ENCODE measurements around the gene HOXC6.

The HOXC6 gene

DNA sequence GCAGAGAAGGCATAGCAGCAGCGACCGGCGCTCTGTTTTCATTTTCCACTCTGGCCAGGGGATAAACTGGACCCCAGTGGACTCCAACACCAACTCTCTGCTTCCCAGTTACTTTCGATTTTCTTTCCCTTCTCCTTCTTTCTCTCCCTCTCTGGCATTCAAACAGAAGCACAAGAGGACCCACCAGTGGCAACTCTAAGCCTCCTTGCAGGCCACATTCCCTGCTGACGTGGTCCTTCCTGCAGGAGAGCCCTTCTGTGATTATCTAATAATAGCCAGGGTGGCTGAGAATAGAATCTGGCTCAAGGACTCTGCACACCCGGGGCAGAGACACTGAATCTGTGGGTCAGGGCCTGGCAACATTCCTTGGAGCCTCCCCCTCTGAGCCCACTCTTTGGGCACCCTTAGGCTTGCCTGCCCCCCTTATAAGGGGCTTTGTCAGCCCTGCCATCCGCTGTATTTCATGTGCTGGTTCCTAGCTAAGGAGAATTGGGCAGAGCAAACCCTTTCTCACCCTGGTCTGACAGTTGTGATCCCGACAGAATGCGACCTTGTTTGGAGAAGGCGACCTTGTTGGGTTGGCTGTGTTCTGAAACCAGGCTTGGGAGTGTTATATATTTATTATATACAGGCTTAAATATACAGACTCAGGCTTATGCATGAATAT, 8.2 kb upstream of the HOXC6 start:
- H3K9ac ChIP-seq: no peak overlapping the region
- no peak overlapping the region for H3K4me2 ChIP-seq
- no peak for TF ChIP-seq Cebpa-rat (IDR thresholded peaks at IDR 0.05)
- no peak overlapping the region for H3K27ac ChIP-seq
- H3K4me1 ChIP-seq: no peaks in the 10 kb centered on the region
- H3K27me3 ChIP-seq: peaks cover 100% of the 10 kb centered on the region
- no peaks in the 10 kb centered on the region for H3K36me3 ChIP-seq
- no peaks in the 10 kb centered on the region for H3K9me3 ChIP-seq
- peaks cover 94% of the 10 kb centered on the region for H4K20me1 ChIP-seq
- no peak overlapping the region for H3K4me3 ChIP-seq

DNA sequence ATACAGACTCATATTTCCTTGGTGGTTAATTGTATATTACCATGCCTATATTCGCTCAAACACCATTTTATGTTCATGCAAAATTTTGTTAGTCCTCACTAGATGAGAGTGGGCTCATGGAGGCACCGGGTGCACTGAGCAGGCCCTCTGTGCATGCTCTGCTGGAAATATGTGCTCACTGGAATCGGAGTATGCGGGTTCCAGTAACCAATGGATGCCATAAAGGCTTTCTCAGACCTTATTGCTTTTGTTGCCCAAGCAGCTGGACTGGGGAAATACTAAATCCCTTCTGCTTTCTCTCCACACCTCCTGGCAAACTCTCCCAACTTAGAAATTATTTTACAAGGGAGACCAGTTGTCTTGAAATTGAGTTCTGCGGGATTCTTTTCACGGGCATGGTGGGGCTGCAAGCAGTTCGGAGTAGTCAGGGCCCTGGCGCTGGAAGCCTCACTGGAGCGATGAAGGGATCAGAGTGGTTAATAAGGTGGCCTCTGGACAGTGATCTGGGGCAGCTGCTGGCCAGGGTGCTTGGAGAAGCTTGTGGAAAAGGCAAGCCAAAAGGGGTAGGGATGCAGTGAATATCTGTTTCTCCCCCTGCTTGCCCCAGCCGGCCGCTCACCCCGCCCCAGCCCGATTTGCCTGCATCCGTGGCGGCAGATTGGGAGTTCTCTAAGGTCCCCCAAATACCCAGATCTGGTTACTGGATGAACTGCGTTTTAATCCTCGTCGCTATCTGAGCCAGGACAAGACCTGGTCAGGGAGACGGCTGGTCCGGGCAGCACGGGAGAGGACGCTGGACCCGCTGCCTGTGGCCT, 7.4 kb upstream of the HOXC6 start:
- Histone ChIP-seq H3K36me3 (no peaks in the 10 kb centered on the region), H3K4me2 (no peak overlapping the region), H3K27ac (no peak overlapping the region), H3K4me1 (no peaks in the 10 kb centered on the region), H3K27me3 (peaks cover 100% of the 10 kb centered on the region), H3K9ac (no peak overlapping the region), H4K20me1 (peaks cover 94% of the 10 kb centered on the region), H3K4me3 (no peak overlapping the region), H3K9me3 (no peaks in the 10 kb centered on the region)
- TF ChIP-seq Cebpa-rat (IDR thresholded peaks at IDR 0.05): no peak

DNA sequence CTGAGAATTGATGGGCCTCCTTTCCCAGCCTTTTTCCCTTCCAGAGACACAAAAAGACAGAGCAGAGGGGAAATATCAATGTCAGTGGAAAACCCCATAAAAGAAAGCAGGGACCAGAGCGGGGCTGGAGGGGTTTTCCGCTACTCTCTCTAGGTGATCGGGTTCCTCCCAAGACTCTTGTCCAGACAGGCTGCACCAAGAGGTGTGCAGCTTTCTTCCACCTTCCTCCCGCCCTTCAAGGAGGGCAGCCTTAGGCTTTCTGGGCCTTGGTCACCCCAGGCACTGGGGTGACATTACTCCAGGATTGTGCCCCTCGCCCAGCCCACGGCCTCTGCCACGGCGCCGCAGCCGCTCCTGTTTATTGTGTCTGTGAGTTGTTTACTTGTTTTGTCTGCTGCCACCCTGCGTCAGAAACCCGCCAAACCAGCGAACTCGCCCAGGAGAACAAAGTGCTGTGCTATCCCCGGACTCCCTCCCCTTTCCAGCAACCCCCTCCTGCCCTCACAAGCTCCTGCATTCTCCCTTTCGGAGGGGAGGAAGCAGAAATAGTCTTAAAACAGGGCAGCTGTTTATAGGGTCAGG, 6.7 kb upstream of the HOXC6 start:
- Histone ChIP-seq H3K4me2 (no peak overlapping the region), H3K9ac (no peak overlapping the region), H3K4me1 (no peaks in the 10 kb centered on the region), H3K4me3 (no peak overlapping the region), H3K36me3 (no peaks in the 10 kb centered on the region), H4K20me1 (peaks cover 96% of the 10 kb centered on the region), H3K9me3 (no peaks in the 10 kb centered on the region), H3K27ac (no peak overlapping the region), H3K27me3 (peaks cover 100% of the 10 kb centered on the region)
- no peak for TF ChIP-seq Cebpa-rat (IDR thresholded peaks at IDR 0.05)

DNA sequence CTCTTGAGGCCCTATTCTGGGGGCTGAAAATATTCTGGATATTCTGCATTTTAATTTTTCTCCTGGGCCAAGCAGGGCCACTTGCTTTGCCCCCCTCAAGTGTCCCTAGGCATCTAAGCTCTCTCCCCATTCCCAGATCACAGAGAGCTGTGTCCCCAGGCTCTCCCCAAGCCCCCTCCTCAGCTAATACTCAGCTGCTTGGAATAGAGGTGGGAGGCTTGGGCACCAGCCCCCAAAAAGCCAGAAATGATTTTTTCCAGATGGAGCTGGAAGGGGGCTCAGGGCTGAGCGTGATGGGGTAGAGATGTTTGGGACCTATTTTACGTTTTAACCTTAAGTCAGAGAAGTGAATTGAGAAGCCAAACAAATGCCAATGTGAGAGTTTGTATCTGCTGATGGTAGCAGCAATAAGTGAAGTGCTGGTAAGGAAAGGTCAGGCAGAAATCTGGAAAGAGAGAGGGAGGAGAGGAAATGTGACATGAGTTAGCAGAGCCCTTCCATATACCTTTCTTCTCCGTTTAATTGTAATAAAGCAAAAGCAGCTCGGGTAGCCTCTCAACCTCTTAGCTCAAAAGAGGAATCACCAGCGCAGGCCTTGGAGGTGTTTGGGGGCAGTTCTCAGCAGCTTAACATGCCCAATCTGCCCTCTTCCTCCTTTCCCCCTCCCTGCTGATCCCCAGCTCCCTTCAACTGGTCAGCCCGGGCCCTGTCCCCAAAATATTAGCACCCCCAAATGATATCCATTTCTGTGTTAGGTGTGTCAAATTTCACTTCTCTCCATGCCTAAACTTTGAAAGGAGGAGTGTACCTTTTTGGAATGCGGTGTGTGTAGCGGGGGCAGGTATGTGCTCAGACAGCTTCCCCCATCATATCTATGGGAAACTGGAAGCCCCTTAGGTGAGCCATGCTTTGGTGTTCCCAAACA, 5.0 kb upstream of the HOXC6 start:
- Histone ChIP-seq H4K20me1 (peaks cover 95% of the 10 kb centered on the region), H3K27me3 (peaks cover 100% of the 10 kb centered on the region), H3K4me2 (no peak overlapping the region), H3K27ac (no peak overlapping the region), H3K4me3 (no peak overlapping the region), H3K9me3 (no peaks in the 10 kb centered on the region), H3K36me3 (no peaks in the 10 kb centered on the region), H3K4me1 (no peaks in the 10 kb centered on the region), H3K9ac (no peak overlapping the region)
- no peak for TF ChIP-seq Cebpa-rat (IDR thresholded peaks at IDR 0.05)

DNA sequence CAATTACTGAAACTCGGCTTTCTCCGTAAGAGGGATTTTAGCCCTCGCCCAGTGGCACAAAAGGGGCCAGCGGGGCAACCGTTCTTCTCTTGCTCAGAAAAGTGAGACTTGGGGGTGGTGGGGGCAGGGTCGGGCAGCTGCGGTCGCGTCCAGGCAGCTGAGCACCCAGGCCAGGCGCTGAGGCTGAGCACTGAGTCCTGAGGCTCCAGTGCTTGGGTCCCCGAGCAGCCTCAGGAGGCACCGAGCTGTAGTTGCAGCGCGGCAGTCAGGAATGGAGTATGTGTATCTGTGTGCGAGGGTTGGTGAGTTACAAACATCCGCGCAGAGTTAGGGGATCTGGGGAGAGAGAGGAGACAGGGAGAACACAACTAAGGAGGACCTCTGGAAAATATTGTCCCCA, 4.1 kb upstream of the HOXC6 start:
- no peak overlapping the region for H3K4me3 ChIP-seq
- no peaks in the 10 kb centered on the region for H3K4me1 ChIP-seq
- H4K20me1 ChIP-seq: peaks cover 98% of the 10 kb centered on the region
- H3K27ac ChIP-seq: no peak overlapping the region
- no peaks in the 10 kb centered on the region for H3K36me3 ChIP-seq
- no peak for TF ChIP-seq Cebpa-rat (IDR thresholded peaks at IDR 0.05)
- no peak overlapping the region for H3K9ac ChIP-seq
- no peak overlapping the region for H3K4me2 ChIP-seq
- peaks cover 100% of the 10 kb centered on the region for H3K27me3 ChIP-seq
- no peaks in the 10 kb centered on the region for H3K9me3 ChIP-seq

DNA sequence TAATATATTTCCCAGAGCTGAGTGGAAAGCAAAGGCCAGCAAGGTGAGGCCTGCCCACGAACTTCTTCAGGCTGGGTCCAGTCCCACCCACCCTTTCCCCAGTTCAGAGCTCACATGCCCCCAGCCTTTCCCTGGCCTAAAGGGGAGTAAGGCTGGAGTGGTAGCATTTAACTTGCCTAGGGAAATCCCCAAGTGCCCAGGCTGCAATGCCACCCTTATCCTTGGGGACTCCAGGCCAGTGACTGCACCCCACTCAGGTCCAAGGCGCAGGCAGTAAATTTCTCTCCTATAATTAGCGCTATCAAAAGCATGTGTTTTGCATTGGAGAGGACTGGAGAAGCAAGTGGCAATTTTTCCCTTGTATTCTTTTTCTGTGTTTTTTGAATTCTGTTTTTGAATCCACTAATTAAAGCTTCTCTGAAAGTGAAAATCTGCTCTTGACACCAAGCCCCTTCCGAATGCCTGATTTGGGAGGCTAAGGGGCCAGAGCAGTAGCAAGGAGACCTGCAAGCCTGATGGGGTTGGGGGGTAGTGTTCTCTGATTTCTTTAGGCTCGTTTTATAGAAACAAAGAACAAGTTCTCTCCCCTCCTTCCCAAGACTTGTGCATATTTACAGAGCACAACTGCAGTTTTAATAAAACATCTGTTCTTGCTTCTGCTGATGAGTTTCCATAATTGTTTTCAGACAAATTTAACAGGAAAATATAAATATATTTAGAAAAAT, 3.5 kb upstream of the HOXC6 start:
- Histone ChIP-seq H3K27ac (no peak overlapping the region), H3K4me1 (no peaks in the 10 kb centered on the region), H3K36me3 (no peaks in the 10 kb centered on the region), H3K27me3 (peaks cover 100% of the 10 kb centered on the region), H3K4me2 (no peak overlapping the region), H3K9ac (no peak overlapping the region), H4K20me1 (peaks cover 97% of the 10 kb centered on the region), H3K4me3 (no peak overlapping the region), H3K9me3 (no peaks in the 10 kb centered on the region)
- TF ChIP-seq Cebpa-rat (IDR thresholded peaks at IDR 0.05): no peak

DNA sequence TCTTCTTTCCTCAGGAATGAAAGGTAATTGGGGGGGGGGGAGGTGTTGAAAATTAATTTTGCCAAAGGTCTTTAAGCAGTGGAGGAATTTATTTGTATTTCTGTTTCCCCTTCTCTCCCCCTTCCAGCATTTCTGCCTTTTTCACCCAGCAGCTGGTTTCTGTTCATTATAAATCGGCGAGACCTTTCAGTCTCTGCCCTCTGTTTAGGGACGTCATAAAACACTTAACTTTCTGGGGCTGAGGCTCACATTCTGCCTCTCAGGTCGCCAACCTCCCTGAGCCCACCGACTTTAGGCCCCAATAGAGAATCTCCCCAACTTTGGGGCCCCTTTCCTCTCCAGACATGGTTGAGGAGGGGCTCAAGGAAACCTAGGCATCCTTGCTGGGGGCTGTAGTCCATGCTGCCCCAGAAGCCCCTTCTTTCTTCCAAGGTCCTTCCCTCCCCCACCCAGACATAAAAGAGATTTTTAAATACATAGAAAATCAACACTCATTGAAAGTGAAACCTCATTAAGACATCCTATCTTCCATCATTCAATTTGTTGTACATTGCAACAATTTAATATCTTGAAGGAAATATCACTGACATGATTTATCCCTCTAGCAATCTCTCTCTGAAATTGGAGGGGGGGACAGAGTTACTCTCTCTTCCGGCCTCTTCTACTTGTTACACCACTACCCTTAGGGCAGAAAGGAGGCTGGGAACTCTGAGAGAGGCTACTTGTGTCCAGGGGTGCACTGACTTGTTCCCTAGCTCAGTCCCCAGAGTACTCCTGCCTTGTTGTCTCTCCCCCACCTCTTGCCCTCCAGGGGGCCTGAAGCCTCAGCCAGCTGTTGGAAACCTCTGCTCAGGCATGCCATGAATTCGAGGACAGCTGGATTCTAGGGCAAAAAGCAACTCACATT, 2.5 kb upstream of the HOXC6 start:
- Histone ChIP-seq H3K36me3 (no peaks in the 10 kb centered on the region), H3K9me3 (no peaks in the 10 kb centered on the region; the same call in 1 of the 2 replicates), H3K27ac (no peak overlapping the region), H3K4me1 (no peaks in the 10 kb centered on the region), H4K20me1 (peaks cover 97% of the 10 kb centered on the region), H3K27me3 (peaks cover 100% of the 10 kb centered on the region), H3K4me3 (no peak overlapping the region), H3K9ac (no peak overlapping the region), H3K4me2 (no peak overlapping the region)
- TF ChIP-seq Cebpa-rat (IDR thresholded peaks at IDR 0.05): no peak

DNA sequence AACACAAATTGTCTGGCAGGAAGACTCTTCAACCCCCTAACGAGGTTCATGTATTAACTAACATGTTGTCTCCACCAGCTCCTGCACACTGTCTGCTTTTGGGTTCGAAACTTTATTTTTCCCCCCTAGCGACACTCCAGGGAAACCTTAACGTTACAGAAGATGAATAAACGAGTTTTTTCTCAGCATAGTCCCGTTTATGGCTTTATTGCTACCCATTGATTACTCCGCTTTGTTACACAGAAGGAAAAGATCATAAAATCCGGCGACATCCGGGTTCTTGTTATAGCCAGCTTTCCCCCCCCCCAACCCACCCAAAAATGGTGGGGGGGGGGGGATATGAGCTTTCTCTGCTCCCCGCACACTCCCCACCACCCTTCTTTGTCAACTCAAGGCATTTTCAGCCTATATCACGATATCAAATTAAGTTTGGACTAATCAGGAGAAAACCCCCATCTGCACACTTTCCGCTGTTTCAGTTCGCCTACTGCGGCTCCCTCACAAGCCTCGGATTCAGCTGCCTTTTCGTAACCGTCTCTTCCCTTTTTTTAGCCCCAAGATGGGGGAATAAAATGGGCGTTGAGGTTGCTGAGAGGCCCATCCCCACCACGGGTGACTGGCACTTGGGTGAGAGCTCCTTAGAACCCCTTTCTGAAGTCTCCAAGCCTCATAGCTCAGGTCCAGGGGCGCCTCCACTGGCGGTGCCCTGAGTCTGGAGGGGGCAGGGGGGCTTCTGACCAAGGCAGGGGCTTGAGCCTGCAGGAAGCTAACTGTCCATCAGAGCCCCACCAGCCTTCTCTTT, 1.4 kb upstream of the HOXC6 start:
- Histone ChIP-seq H4K20me1 (peaks cover 97% of the 10 kb centered on the region), H3K4me2 (no peak overlapping the region), H3K27me3 (peaks cover 100% of the 10 kb centered on the region), H3K27ac (no peak overlapping the region), H3K4me3 (no peak overlapping the region), H3K9ac (no peak overlapping the region), H3K9me3 (peaks cover 9% of the 10 kb centered on the region), H3K4me1 (no peaks in the 10 kb centered on the region), H3K36me3 (no peaks in the 10 kb centered on the region)
- TF ChIP-seq Cebpa-rat (IDR thresholded peaks at IDR 0.05): no peak
